GM12878 (cell line): ENCODE data around the gene HIVEP2. TPM values are rescaled to one million over a fixed set of nuclear protein-coding genes. Genes with fewer than 3 reads are reported as not detected.

Source experiments
- ATAC-seq: fragments of 200-7000 bp; cut with Tn5 transposase; 3 replicates; pipeline ENCODE4 v1.9.1; 2020; ENCODE audit warnings: mild to moderate bottlenecking, moderate library complexity
- BruUV-seq: library from RNA; stranded (reverse); fragments of 400-500 nt; replicated peaks from 2 replicates; lab custom pipeline; 2021; lab: Mats Ljungman, UMichigan
- CTCF ChIA-PET: fragments of 300-600 bp; sonication (Branson Sonifier 250); formaldehyde crosslinking; extraction: SDS; loops from one replicate; lab custom pipeline; 2021; ENCODE audit warnings: inconsistent platforms; lab: Yijun Ruan, JAX
- POLR2A ChIA-PET: fragments of 350-600 bp; formaldehyde crosslinking; extraction: SDS; loops from one replicate; lab custom pipeline; 2021; ENCODE audit warnings: inconsistent platforms; lab: Charles Lee
- RAD21 ChIA-PET: fragments of 300-600 bp; sonication (Branson Sonifier 250); formaldehyde crosslinking; loops from one replicate; lab custom pipeline; 2023; ENCODE audit warnings: antibody characterized with exemption; ENCODE audit not compliant: unreplicated experiment; lab: Charles Lee
- SMC1A ChIA-PET: fragments of 300-600 bp; sonication (Branson Sonifier 250); formaldehyde crosslinking; loops from one replicate; lab custom pipeline; 2023; ENCODE audit not compliant: unreplicated experiment, uncharacterized antibody; lab: Charles Lee
- DNase-seq: peaks from one replicate; pipeline ENCODE4 v3.0.0-alpha.2; 2011; ENCODE audit warnings: low read depth, low spot score
- FAIRE-seq: peaks from 3 replicates; lab custom pipeline; 2011; peaks lifted over from hg19 to GRCh38; lab: Jason Lieb, UNC
- H2AFZ ChIP-seq: 2 replicates; pipeline ENCODE4 v1.6.0; 2011; ENCODE audit warnings: low read depth, low read length, control low read depth; ENCODE audit not compliant: control insufficient read depth
- H3K27ac ChIP-seq: 2 replicates; pipeline ENCODE4 v1.5.1; 2011; ENCODE audit warnings: control low read depth; ENCODE audit not compliant: control insufficient read depth, insufficient read depth
- H3K27me3 ChIP-seq, 2 experiments: replicated peaks in 1 of 2; 2 replicates each; pipeline versions ENCODE4 v1.6.0 to v1.6.1; 2011; ENCODE audit warnings: low read length in 1 of 2; ENCODE audit not compliant: control insufficient read depth in 2 of 2, insufficient read depth in 2 of 2
- H3K36me3 ChIP-seq, 2 experiments: 2 replicates each; pipeline ENCODE4 v1.5.1; 2011; ENCODE audit warnings: low read length in 1 of 2; ENCODE audit not compliant: control insufficient read depth in 2 of 2, insufficient read depth in 2 of 2
- H3K4me1 ChIP-seq: 2 replicates; pipeline ENCODE4 v1.6.1; 2011; ENCODE audit warnings: mild to moderate bottlenecking, low read length, moderate library complexity, mixed read lengths; ENCODE audit not compliant: control insufficient read depth, insufficient read depth
- H3K4me2 ChIP-seq: 2 replicates; pipeline ENCODE4 v1.6.0; 2011; ENCODE audit warnings: control low read depth; ENCODE audit not compliant: control insufficient read depth, insufficient read depth
- H3K4me3 ChIP-seq: fragments of 200-600 bp; sonication (generic); 2 replicates; pipeline ENCODE4 v1.5.1; 2016
- H3K79me2 ChIP-seq: 2 replicates; pipeline ENCODE4 v1.6.0; 2011; ENCODE audit warnings: low read length; ENCODE audit not compliant: control insufficient read depth, insufficient read depth
- H3K9ac ChIP-seq: 2 replicates; pipeline ENCODE4 v1.8.0; 2011; ENCODE audit warnings: low read length, control low read depth, mixed read lengths; ENCODE audit not compliant: control insufficient read depth, insufficient read depth
- H3K9me3 ChIP-seq: replicated peaks from 3 replicates; pipeline ENCODE4 v1.5.1; 2011; ENCODE audit warnings: mild to moderate bottlenecking, low read length; ENCODE audit not compliant: control insufficient read depth, insufficient read depth
- H4K20me1 ChIP-seq: 2 replicates; pipeline ENCODE4 v1.6.0; 2011; ENCODE audit not compliant: control insufficient read depth, insufficient read depth
- BHLHE40 ChIP-seq, 2 experiments: fragments of 450-650 bp in 1 of 2; IDR thresholded peaks; 2 replicates each; pipeline ENCODE4 v1.6.1; 2011 to 2017; ENCODE audit warnings: low read depth in 2 of 2, borderline replicate concordance in 1 of 2, improper control_type of control experiment in 1 of 2, low read length in 1 of 2, mild to moderate bottlenecking in 1 of 2
- DPF2 ChIP-seq: fragments of 450-650 bp; IDR thresholded peaks from 2 replicates; pipeline ENCODE4 v1.6.1; 2017; ENCODE audit warnings: mild to moderate bottlenecking
- POLR2AphosphoS5 ChIP-seq: IDR thresholded peaks from 2 replicates; pipeline ENCODE4 v1.6.1; 2011; ENCODE audit warnings: mild to moderate bottlenecking, low read length, inconsistent platforms
- SMC3 ChIP-seq: IDR thresholded peaks from 2 replicates; pipeline ENCODE4 v1.6.1; 2011; ENCODE audit warnings: low read length, improper control_type of control experiment, borderline replicate concordance
- WGBS: methylation state at CpG from one replicate; pipeline ENCODE4 v1.1.6; 2016; ENCODE audit warnings: low lambda C conversion rate; ENCODE audit not compliant: insufficient replicate concordance, insufficient coverage; ENCODE audit errors: missing lambda C conversion rate; 5-methylcytosine and 5-hydroxymethylcytosine counted together
- in situ Hi-C: fragments of 300-500 bp; cut with MboI; formaldehyde crosslinking; loops from 9 replicates; pipeline ENCODE4 v1.14.3; 2018; ENCODE audit warnings: mixed read lengths
- intact Hi-C: fragments of 100-400 bp; cut with micrococcal nuclease; formaldehyde crosslinking; loops from one replicate; pipeline ENCODE4 v1.14.2; 2022; ENCODE audit not compliant: unreplicated experiment
- polyA plus RNA-seq, 11 experiments: library from polyadenylated mRNA; depleted of rRNA in 4 of 11; unstranded in 6 of 11; stranded (reverse) in 5 of 11; fragments of >200 nt; fragmentation: Nextera tagmentation in 4 of 11; fragmentation: Illumina TruSeq in 1 of 11; extraction: Ambion mirVana in 4 of 11; extraction: Trizol in 1 of 11; gene quantifications; 1 replicate in 1 of 11; 2 replicates in 10 of 11; pipeline versions ENCODE4 v1.2.1 to v1.2.3, GENCODE V29; 2011 to 2016; ENCODE audit warnings: inconsistent platforms in 2 of 11, missing spikeins in 2 of 11, low read depth in 1 of 11
- total RNA-seq, 4 experiments: library from RNA; depleted of rRNA in 3 of 4; stranded (reverse); fragments of >200 nt in 3 of 4; fragmentation: Illumina TruSeq in 1 of 4; extraction: Trizol in 1 of 4; gene quantifications; 2 replicates each; pipeline versions ENCODE4 v1.2.1 to v1.2.3, GENCODE V29; 2013 to 2021
- TF ChIP-seq, protein P1 (sequence below): fragments of 450-650 bp; IDR thresholded peaks from 2 replicates; pipeline ENCODE4 v1.6.1; 2016; ENCODE audit warnings: mild to moderate bottlenecking, moderate library complexity, borderline replicate concordance

HIVEP2 gene
- total and polyA plus RNA-seq, 10 of the 15 experiments (the other 5 are each of a cell fraction or from before 2014, with no cell fraction given): 1.2 to 15.7 (median 10.2) TPM

DNA sequence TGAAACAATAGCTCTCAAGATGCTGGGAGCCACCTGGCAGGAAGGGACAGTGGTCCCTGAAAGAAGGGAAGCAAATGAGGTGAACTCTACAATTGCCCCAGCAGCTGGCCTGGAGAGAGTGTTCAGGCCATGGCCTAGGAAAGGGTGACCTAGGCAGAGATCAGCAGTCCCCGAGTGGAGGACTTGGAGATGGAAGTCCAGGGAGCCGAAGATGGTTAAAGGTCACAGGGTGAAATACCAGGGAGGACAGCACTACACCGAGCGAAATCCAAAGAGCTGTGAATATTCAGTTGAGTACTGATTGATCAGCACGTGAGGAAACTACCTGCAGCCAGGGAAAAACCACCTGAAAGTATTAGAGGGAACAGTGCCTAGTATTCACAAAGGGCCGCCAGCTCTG lies 133.1 kb downstream of the HIVEP2 start:
- Histone ChIP-seq H3K36me3 (peaks cover 0 to 3% of the 10 kb centered on the region in 2 experiments; a peak in 2 of 4 replicates), H3K4me1 (peaks cover 13% of the 10 kb centered on the region), H3K27ac (peak overlapping the region; percentile 17), H3K79me2 (peaks cover 15% of the 10 kb centered on the region), H4K20me1 (no peaks in the 10 kb centered on the region), H3K9ac (no peak overlapping the region), H2AFZ (no peak overlapping the region), H3K4me3 (no peak overlapping the region), H3K9me3 (no peaks in the 10 kb centered on the region), H3K4me2 (no peak overlapping the region), H3K27me3 (no peaks in the 10 kb centered on the region)
- DNase-seq (no peak), ATAC-seq (peak; percentile 12; the same call in 2 of the 3 replicates), FAIRE-seq (no peak)
- intact Hi-C loops: loop anchor here (2.0 kb wide), 1 partner anchor 27 kb away; no protein-coding TSS in a partner anchor
- WGBS: 96% methylated on average over 6 of the region's 6 CpGs
- ChIA-PET RAD21 (interaction anchor here (0.9 to 16.5 kb wide), 8 partner anchors 8 to 74 kb away, joined by 3 to 209 read pairs (median 6); no protein-coding TSS in a partner anchor), CTCF (interaction anchor here (0.7 to 1.0 kb wide), 3 partner anchors 8 to 65 kb away, joined by 3 to 4 read pairs (median 3); no protein-coding TSS in a partner anchor), SMC1A (interaction anchor here (0.6 to 2.4 kb wide), 18 partner anchors 8 to 113 kb away, joined by 3 to 13 read pairs (median 4); no protein-coding TSS in a partner anchor), POLR2A (interaction anchor here (1.0 to 2.3 kb wide), 6 partner anchors 9 to 118 kb away, joined by 3 to 6 read pairs (median 4); no protein-coding TSS in a partner anchor)
- TF ChIP-seq POLR2AphosphoS5 (no peak), SMC3 (no peak), DPF2 (no peak), BHLHE40 (IDR thresholded peaks at IDR 0.05; ENCODE audit: borderline replicate concordance in 1 of 2, low read depth in 2 of 2, low read length in 1 of 2) (0 out of 4 replicates have a peak, but pooled peaks of 1 of the 2 experiments have one; percentile 4)
- TF ChIP-seq, protein P1, sequence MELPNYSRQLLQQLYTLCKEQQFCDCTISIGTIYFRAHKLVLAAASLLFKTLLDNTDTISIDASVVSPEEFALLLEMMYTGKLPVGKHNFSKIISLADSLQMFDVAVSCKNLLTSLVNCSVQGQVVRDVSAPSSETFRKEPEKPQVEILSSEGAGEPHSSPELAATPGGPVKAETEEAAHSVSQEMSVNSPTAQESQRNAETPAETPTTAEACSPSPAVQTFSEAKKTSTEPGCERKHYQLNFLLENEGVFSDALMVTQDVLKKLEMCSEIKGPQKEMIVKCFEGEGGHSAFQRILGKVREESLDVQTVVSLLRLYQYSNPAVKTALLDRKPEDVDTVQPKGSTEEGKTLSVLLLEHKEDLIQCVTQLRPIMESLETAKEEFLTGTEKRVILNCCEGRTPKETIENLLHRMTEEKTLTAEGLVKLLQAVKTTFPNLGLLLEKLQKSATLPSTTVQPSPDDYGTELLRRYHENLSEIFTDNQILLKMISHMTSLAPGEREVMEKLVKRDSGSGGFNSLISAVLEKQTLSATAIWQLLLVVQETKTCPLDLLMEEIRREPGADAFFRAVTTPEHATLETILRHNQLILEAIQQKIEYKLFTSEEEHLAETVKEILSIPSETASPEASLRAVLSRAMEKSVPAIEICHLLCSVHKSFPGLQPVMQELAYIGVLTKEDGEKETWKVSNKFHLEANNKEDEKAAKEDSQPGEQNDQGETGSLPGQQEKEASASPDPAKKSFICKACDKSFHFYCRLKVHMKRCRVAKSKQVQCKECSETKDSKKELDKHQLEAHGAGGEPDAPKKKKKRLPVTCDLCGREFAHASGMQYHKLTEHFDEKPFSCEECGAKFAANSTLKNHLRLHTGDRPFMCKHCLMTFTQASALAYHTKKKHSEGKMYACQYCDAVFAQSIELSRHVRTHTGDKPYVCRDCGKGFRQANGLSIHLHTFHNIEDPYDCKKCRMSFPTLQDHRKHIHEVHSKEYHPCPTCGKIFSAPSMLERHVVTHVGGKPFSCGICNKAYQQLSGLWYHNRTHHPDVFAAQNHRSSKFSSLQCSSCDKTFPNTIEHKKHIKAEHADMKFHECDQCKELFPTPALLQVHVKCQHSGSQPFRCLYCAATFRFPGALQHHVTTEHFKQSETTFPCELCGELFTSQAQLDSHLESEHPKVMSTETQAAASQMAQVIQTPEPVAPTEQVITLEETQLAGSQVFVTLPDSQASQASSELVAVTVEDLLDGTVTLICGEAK: no peak
- BruUV-seq: no TSS peak
- in situ Hi-C loops: no loop called here
